HG03025 (cell line): ENCODE measurements around the gene UGT3A1.
A peak's percentile ranks its signal among the peaks of the same experiment; 100 is the strongest.
"Not testable (repeated sequence)": the region's sequence is repeated elsewhere in the genome, so short reads cannot be mapped to it uniquely, and the experiment has no call there.

Experiments
- ATAC-seq: cut with Tn5 transposase; IDR thresholded peaks from one replicate; pipeline ENCODE4 v1.9.1; 2021; ENCODE audit warnings: mild to moderate bottlenecking, moderate library complexity; ENCODE audit not compliant: unreplicated experiment, low FRiP score

Gene UGT3A1

DNA sequence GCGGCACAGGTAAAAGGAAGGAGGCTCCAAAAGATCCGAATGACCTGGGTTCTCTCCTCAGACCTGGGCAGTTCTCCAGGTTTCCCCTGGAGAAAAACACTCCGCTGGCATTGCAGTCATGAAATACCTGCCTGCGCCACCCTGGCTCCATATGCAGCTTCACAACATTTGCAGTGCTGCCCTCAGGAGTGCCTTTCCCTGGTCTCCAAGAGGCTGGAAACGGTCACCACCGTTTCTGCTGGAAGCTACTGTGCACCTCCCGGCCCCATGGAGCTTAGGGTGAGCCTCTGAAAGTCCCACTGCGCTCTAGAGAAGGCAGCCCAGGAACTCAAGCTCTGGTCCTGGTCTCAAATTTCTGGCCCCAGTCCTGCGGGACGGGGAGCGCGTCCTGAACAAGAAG lies 670 bp downstream of the UGT3A1 start:
- ATAC-seq: no peak

DNA sequence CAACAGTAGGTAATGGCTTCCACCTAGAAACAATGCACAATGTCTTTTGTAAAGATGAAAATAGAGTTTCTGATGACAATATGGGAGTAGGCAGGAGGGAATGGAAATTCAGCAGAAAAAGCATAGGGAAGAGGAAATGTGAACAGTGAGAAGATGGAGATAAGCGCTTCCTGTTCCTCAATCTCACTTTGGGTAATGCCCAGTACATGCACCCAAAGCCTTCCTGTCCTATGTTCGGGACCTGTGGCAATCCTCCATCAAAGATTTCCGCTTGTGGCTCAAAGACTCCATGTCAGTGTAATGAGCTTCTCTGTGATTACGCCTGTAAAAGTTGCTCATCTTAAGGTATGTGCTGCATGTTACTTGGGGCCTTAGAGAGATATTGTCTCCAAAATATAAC lies 2.7 kb downstream of the UGT3A1 start:
- ATAC-seq: no peak

DNA sequence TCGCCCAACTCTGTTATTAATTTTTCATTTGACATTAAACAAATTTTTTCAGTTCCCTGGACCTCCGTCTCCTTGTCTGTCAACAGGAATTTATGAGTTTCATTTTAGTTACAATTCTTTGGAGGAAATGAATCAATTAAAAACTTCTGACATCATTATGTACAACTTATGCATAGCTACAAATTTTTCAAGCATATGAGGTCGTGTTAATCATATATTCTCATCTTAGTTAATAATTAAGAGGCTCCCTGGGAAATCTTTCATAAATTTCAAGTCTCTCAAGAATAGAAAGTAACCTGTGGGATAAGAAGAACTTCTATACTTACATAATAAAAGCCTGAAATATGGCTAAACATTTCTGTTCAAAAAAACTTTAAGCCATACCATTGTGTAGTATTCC lies 3.4 kb downstream of the UGT3A1 start:
- no peak for ATAC-seq

DNA sequence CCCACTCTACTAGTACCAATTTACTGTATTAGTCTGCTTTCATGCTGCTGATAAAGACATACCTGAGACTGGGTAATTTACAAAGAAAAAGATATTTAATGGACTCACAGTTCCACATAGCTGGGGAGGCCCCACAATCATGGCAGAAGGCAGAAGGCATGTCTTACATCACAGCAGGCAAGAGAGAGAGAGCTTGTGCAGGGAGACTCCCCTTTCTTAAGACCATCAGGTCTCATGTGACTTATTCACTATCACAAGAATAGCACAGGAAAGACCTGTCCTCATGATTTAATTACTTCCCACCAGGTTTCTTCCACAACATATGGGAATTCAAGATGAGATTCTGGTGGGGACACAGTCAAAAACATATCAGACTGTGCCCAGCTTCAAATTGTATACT lies 11.5 kb downstream of the UGT3A1 start:
- no peak for ATAC-seq

DNA sequence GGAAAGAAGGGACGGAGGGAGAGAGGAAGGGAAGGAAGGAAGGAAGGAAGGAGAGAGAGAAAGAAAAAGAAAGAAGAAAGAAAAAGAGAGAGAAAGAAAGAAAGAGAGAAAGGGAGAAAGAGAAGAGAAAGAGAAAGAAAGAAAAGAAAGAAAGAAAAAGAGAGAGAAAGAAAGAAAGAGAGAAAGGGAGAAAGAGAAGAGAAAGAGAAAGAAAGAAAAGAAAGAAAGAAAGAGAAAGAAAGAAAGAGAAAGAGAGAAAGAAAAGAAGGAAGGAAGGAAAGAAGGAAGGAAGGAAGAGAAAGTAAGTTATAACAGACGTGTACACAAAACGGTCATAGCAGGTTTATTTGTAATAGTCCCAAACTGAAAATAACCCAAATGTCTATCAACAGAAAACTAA lies 14.3 kb downstream of the UGT3A1 start:
- not testable (repeated sequence) for ATAC-seq

DNA sequence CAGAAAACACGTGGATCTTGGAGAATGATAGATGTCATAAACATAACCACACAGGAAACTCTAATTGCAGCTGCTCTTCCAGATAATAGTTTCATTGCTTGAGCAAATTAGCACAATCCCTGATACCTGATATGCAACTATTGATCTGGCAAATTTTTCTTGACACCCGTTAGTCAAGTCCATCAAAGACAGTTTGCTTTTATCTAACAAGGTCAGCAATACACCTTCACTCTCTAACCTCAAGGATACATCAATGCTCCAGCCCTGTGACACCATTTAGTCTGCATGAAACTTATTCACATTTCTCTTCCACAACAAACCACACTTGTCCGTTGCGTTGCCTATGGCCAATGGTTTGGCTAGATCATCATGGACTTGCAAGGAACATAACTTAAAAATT lies 16.6 kb downstream of the UGT3A1 start:
- ATAC-seq: no peak

DNA sequence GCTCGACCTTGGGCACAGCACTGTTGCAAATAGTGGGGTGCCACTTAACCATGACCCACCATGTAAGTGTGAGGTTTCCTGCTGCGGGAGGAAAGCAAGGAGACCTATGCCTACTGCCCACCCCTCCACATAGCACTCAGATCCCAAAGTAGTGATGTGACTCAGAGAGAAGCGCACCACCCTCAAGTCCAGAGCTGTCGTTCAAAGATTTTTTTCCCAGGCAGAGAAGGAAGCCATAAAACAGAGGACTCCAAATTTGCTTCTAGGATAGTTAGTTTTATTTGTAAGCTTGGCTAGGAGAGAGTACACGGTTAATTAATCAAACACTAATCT lies 19.3 kb downstream of the UGT3A1 start:
- no peak for ATAC-seq

DNA sequence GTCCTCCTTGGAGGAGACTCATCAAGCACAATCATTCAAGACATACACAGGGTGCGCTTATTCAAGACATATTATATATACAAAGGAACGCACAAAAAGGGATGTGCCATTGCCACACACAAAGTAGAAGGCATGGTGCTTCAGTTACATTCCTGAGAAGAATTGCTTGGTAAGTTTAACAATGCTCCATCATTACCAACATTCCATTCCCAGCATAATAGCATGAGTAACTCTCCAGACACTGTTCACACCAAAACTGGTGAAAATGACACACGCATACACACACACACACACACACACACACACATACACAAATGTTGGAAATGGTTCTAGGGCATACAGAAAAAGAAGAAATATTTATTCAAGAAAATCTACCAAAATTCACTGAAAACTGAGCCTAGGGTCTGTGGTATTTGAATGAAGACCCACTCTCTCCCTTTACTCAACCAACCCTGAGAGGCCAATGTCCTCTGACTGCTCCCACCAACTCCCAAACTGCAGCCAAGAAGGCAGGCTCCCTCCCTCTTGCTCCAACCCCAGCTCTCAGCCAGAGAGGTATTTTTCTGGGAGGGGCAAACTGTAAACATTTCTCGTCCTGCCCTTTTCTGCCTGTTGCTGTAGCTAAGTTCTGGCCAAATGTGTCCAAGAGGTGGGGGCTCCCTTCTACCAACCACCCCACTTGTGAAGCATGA lies 19.9 kb downstream of the UGT3A1 start:
- ATAC-seq: no peak

DNA sequence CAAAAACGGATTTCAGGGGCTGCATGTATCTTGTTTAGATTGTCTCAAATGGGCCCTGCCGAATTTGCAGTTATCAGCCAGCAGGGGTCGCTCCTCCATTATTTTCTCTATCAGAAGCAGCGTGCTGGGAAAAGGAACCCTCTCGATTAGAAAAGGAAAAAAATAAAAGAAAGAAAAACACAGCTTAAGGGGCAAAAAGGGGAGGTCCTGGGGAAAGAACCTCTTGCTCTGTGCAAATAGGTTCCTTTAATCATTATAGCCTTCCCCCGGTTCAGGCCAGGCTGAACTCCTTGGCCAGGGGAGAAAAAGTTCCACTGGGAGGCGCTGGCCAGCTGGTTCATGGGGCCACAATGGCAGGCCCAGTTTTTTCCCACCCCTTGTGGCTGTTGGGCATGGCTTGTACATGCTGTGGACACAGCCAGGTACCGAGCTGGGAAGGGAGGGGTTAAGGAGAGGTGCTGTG lies 27.8 kb downstream of the UGT3A1 start:
- no peak for ATAC-seq

DNA sequence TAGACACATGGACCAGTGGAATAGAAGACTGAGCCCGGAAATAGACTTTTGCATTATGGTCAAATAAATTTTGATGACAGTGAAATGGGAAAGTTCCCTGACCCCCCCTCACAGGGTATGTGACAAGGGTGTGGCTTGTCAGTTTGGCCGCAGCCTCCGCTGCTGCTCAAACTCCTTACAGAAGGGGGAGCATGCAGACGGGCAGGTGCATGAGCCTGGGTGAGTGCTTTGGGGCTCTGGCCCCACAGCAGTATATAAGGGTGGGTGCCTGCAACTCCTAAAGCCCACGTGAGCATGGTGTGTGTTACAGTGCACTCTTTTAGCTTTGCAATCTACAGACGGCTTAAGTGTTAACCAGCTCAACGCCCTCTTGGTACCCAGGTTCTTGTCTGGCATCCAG lies 30.9 kb downstream of the UGT3A1 start:
- ATAC-seq: no peak

DNA sequence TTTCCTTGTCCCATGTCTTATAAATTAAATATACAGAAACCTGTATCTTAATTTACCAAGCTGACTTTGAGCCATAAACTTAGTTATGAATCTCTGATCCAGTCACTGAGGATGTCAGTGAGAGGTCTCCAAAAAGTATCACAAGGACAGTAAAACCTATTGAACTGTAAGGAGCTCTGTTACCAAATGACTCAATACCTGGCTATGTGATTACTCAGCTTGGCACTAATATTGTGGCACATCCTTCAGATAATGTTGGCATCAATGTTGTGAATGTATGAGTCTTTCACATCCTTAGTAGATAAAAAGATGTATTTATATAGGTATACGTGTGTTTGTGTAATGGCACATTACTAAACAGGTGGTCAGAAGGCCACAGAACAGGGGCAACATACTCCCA lies 34.8 kb downstream of the UGT3A1 start:
- ATAC-seq: no peak

DNA sequence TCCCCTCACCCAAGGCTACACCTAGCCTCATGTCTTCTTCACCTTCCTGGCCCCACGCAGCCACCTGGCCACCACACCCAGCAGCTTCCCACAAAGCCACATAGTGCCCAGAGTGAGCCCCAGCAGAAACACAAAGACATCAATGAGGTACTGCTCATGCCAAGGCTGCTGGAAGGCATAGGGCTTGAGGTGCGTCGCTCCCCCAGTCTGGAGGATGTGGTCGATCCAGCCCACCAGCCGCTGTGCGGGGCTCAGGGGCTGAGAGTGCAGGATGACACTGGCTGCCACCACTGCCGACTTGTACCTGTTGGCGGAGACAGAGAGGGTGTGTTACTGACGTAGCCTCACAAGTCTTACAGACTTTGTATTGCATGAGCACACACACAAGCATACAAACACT lies 37.0 kb downstream of the UGT3A1 start:
- no peak for ATAC-seq

DNA sequence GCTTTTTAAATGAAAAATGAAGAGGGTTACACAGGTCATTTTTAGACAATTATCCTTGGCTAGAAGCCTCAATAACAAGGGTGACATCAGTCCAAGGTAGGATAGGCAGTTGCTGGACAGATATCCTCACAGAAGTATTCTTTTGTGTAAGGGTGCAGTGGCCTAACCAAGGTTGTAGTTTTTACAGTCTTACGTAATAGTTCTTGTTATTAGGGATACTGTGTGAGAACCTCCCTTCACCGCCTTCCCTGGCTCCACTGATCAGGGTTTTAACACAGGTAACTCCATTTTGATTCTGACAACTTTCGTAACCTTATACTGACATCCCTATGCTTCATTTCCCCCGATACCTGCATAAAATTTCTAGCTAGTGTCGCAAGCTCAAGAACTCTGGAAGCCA lies 44.1 kb downstream of the UGT3A1 start:
- ATAC-seq: no peak

DNA sequence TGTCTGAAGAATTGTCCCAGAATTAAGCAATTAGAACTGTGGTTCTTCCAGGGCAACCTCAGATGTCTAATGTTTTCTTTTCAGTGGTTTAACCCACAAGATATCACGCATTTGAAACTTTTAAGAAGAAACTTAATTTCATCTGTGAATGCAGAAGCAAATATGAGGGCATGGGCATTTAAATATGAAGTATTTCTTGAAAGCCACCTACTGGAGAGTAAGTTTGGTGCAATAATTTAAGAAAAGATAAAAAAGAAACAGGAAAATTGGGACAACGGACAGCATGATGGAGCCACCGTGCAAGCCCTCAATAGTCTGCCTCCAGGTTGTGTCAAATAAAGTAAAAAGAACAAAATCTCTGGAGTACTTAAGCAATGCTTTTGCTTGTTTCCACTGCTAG lies 51.6 kb downstream of the UGT3A1 start:
- ATAC-seq: no peak

DNA sequence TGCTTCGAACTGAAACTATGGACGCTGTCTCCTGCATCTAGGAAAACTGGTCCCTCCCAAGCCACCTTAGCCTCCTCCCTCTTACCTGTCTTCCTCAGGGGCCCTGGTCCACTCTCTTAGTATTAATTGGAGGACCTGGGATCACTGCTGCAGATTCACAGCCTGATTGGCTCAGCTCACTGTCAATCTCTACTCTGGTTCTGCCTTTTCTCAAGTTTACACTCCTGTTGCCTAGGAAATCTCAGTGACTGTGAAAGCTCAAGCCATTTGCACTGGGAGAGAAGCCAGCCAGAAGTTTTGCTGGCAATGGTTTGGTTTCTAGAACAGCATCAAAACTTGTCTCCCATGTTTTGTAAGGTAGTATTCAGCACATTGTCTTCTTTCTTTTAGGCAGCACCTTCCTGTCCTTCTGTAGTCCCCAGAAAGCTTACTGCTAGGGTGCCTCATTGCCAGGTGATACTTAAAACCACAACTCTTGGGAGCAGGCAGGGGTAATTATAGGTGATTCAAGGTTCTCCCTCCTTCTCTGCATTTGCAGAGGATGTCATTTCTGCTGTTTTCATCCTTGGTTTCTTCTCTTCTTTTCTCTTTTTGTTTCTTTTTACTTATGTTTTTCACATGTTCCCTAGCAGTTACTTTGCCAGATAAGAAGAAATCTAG lies 52.5 kb downstream of the UGT3A1 start, which contains the start of gene CAPSL:
TSS of gene CAPSL (minus strand) at position 55 of the 660 bp plus-strand sequence. CDS start 17,502 bp downstream, outside the sequence.
- no peak for ATAC-seq

DNA sequence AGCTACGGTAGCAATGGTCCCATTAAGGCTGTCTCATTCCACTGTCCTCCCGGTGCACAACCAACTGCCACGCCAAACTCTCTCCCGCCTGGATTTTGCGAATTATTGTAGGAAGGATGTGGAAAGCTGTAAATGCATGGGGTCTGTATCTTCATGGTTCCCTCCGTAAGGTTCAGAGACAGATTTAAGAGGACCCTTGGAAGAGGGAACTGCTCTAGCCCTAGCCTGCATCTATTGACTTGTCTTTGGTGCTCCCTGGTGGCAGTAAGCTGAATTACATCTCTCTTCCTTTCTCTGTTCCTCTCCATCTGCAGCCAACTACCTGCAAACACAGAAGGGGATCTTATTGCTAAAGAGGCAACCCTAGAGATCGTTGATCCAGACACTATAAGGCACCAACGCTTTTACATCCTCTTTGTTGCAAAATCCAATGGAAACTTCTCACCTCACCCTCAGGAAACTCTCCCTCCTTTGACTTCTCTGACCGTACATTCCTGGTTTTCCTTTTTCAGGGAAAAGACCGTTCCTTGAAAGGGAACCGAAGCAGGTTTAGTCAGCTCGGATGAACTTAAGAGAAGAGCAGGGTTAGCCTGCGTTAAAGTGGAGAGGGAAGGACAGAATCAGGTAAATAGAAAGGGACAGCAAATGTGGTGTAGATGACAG lies 64.7 kb downstream of the UGT3A1 start:
- ATAC-seq: peak; percentile 53

DNA sequence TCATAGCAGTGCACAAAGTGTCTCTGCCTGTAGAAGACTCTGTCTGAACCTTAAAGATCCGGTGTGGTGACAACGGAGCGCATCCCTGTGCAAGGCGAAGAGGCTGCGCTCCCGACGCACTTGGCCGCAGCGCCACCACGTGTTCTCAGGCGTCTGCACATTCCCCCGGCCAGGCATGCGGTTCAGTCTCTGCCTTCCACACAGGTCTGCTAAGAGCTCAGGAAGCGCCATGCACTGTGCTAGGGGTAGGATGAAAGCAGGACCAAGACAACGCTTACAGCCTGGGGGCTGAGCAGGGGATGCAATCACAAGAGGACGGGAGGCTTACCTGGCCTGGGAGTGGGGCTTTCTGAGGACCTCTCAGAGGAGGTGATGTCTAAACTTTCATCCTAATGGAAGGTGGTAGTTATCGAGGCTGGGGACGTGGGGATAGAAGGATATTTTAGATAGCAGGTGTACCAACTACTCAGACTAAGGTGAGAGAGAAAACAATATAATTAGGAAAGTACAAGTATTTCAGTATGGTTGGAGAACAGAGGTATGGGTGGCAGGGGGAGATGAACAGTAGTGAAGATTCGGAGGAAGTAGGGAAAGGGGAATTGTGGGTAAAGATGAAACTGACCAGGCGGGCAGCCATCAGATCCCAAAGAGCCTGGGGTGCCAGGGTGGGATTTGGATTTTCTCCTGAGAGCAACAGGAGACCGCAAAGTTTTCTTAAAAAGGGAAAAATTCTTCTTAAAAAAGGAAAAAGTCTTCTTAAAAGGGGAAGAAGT lies 66.1 kb downstream of the UGT3A1 start:
- ATAC-seq: peak; percentile 79

DNA sequence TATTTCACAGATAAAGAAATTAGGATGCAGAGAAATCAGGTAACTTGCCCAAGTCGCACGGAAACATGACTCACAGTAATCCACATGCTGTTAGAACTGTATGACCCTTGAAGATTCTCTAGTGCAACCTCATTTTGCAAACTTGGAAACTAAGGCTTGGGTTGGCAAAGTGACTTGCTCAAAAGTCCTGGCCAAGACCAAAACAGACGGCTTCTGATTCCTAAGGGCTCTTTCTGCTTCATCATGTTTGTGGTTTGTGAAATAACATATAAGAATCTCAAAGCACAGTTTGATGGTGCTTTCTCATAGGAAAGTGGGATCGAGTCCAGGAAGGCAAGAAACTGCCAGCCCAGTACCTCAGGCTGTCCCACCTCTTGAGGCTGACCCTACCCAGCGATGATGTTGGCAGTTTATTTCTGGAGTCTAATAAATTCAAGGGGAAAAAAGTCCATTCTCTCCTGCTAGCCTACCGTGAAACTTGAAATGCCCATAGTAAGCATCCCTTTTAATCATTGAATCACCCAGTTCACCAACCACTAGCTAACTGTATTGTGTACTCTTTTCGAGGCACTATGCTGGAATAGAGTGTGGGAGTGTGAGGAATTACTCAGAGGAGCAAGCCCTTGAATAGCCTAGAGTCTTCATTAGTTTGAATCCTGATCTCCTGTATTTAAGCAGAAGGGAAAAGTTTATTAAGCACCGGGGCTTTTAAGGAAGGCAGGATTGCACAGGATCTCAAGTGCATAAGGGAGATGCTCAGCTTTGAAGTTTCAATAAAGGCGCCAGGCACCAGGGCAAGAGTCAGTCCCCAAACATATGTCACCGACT lies 66.9 kb downstream of the UGT3A1 start:
- ATAC-seq: no peak

DNA sequence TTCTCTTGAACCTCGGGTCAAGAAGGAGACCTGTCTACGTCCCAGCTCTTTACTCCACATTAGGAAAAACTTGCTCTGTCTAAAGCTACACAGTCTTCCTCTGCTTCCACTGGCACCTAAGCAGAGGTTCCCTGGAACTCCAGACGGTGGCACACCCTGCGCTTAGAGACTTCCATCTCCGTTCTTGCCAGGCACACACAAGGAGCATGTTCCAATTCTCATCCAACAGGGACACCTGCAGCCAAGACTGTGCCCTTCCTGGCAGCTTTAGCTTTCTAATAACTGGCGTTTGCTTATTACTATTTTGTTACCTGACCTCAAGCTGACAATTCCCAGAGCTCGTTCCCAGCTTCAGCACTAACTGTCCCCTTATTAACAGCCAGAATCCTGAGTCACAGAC lies 68.7 kb downstream of the UGT3A1 start:
- ATAC-seq: no peak

DNA sequence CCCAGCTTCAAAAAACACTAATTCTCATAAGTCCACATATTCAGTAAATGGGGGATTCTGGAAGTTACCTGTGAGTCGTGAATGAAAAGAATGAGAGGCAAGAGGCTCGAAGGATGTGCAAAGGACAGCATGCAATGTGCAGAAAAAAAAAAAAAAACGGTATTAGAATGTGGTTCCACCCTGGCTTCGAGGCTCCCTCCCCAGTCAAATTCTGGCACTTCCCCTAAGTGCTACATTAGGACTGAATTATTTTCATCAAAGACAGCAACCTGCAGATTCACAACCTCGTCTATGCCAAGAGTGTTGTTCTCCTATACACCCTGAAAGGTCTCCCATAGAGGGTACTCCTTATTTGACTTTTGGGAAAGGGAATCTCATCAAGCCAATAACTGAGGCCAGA lies 69.3 kb downstream of the UGT3A1 start:
- ATAC-seq: no peak
